H1 (cell line): ENCODE results near the gene CDC123. TPM values are rescaled to one million over a fixed set of nuclear protein-coding genes. Genes with fewer than 3 reads are reported as not detected.

Experiments used
- BACH1 ChIP-seq: IDR thresholded peaks from 2 replicates; pipeline ENCODE4 v1.6.1; 2012; ENCODE audit warnings: low read length, improper control_type of control experiment
- CHD1 ChIP-seq: IDR thresholded peaks from 2 replicates; pipeline ENCODE4 v1.6.1; 2012; ENCODE audit warnings: low read depth, low read length, improper control_type of control experiment
- E2F6 ChIP-seq: IDR thresholded peaks from 2 replicates; pipeline ENCODE4 v1.6.1; 2012; ENCODE audit warnings: inconsistent platforms
- EGR1 ChIP-seq: IDR thresholded peaks from 2 replicates; pipeline ENCODE4 v1.6.1; 2011; ENCODE audit warnings: low read depth, low read length, borderline replicate concordance
- EZH2 ChIP-seq: fragments of 200-600 bp; sonication (generic); IDR thresholded peaks from 2 replicates; pipeline ENCODE4 v1.7.1; 2012; ENCODE audit warnings: low read depth, mild to moderate bottlenecking, moderate library complexity, low read length, inconsistent platforms; ENCODE audit not compliant: severe bottlenecking
- GTF2F1 ChIP-seq: IDR thresholded peaks from 2 replicates; pipeline ENCODE4 v1.6.1; 2012; ENCODE audit warnings: low read depth, low read length, improper control_type of control experiment, borderline replicate concordance
- HDAC2 ChIP-seq, 2 experiments: fragments of 300-600 bp in 1 of 2; sonication (generic) in 1 of 2; IDR thresholded peaks; 2 replicates each; pipeline ENCODE4 v1.6.1; 2011 to 2012; ENCODE audit warnings: low read depth in 2 of 2, low read length in 2 of 2, mild to moderate bottlenecking in 2 of 2, moderate library complexity in 2 of 2, borderline replicate concordance in 1 of 2, inconsistent platforms in 1 of 2
- JUN ChIP-seq: IDR thresholded peaks from 2 replicates; pipeline ENCODE4 v1.6.1; 2011; ENCODE audit warnings: low read depth, mild to moderate bottlenecking, improper control_type of control experiment, low read length
- MAX ChIP-seq: IDR thresholded peaks from 2 replicates; pipeline ENCODE4 v1.6.1; 2012; ENCODE audit warnings: inconsistent platforms
- NRF1 ChIP-seq: IDR thresholded peaks from 2 replicates; pipeline ENCODE4 v1.6.1; 2011; ENCODE audit warnings: mild to moderate bottlenecking, low read depth, low read length, improper control_type of control experiment
- POLR2A ChIP-seq, 2 experiments: IDR thresholded peaks; 1 replicate in 1 of 2; 2 replicates in 1 of 2; pipeline ENCODE4 v1.6.1; 2011; ENCODE audit warnings: low read depth in 2 of 2, low read length in 2 of 2, mild to moderate bottlenecking in 2 of 2; ENCODE audit errors: control extremely low read depth in 1 of 2
- POLR2AphosphoS5 ChIP-seq: IDR thresholded peaks from 2 replicates; pipeline ENCODE4 v1.6.1; 2011; ENCODE audit warnings: low read depth, low read length
- RBBP5 ChIP-seq: IDR thresholded peaks from 2 replicates; pipeline ENCODE4 v1.7.1; 2012; ENCODE audit warnings: low read depth, mild to moderate bottlenecking, inconsistent platforms, low read length, moderate library complexity, borderline replicate concordance
- RXRA ChIP-seq: IDR thresholded peaks from 2 replicates; pipeline ENCODE4 v1.6.1; 2011; ENCODE audit warnings: low read depth, mild to moderate bottlenecking, low read length, moderate library complexity; ENCODE audit not compliant: insufficient read depth
- SAP30 ChIP-seq: fragments of 300-600 bp; sonication (generic); IDR thresholded peaks from 2 replicates; pipeline ENCODE4 v1.7.1; 2012; ENCODE audit warnings: low read length, moderate library complexity, mild to moderate bottlenecking, inconsistent platforms; ENCODE audit not compliant: insufficient read depth, insufficient replicate concordance
- SIN3A ChIP-seq, 2 experiments: IDR thresholded peaks in 1 of 2; conservative IDR thresholded peaks in 1 of 2; 2 replicates each; pipeline ENCODE4 v1.6.1; 2011 to 2012; ENCODE audit warnings: low read length in 2 of 2, improper control_type of control experiment in 1 of 2, low read depth in 1 of 2, mild to moderate bottlenecking in 1 of 2
- SIX5 ChIP-seq: IDR thresholded peaks from 2 replicates; pipeline ENCODE4 v1.6.1; 2011; ENCODE audit warnings: mild to moderate bottlenecking, low read depth, low read length
- SP2 ChIP-seq: IDR thresholded peaks from 2 replicates; pipeline ENCODE4 v1.6.1; 2012; ENCODE audit warnings: mild to moderate bottlenecking, low read length, inconsistent platforms
- SRF ChIP-seq: IDR thresholded peaks from 2 replicates; pipeline ENCODE4 v1.6.1; 2011; ENCODE audit warnings: mild to moderate bottlenecking, low read depth, low read length, moderate library complexity
- TAF1 ChIP-seq: IDR thresholded peaks from 2 replicates; pipeline ENCODE4 v1.6.1; 2011; ENCODE audit warnings: mild to moderate bottlenecking, low read depth, low read length
- TAF7 ChIP-seq: optimal IDR thresholded peaks from 2 replicates; pipeline ENCODE3; 2011; ENCODE audit warnings: low read depth, mild to moderate bottlenecking, inconsistent platforms, low read length, moderate library complexity, borderline replicate concordance
- TBP ChIP-seq: IDR thresholded peaks from 2 replicates; pipeline ENCODE4 v1.6.1; 2011; ENCODE audit warnings: low read depth, low read length, improper control_type of control experiment
- polyA plus RNA-seq, 7 experiments: library from polyadenylated mRNA; depleted of rRNA in 3 of 7; stranded (reverse) in 5 of 7; unstranded in 2 of 7; fragments of >200 nt in 5 of 7; fragments of 200-250 nt in 2 of 7; gene quantifications; 1 replicate in 5 of 7; 2 replicates in 1 of 7; 4 replicates in 1 of 7; pipeline versions ENCODE4 v1.2.1 to v1.2.3, GENCODE V29; 2011 to 2013; ENCODE audit warnings: missing spikeins in 2 of 7, mixed read lengths in 2 of 7
- total RNA-seq: library from RNA; stranded (reverse); fragmentation: NEBNext Ultra II Directional; extraction: Animal tissue kit (Norgen Biotek cat#: 25700); gene quantifications from 2 replicates; pipeline ENCODE4 v1.2.1, GENCODE V29; 2021

CDC123 gene
- total and polyA plus RNA-seq, 2 of the 8 experiments (the other 6 are each of a cell fraction or from before 2014, with no cell fraction given) = 115 to 202 TPM

DNA sequence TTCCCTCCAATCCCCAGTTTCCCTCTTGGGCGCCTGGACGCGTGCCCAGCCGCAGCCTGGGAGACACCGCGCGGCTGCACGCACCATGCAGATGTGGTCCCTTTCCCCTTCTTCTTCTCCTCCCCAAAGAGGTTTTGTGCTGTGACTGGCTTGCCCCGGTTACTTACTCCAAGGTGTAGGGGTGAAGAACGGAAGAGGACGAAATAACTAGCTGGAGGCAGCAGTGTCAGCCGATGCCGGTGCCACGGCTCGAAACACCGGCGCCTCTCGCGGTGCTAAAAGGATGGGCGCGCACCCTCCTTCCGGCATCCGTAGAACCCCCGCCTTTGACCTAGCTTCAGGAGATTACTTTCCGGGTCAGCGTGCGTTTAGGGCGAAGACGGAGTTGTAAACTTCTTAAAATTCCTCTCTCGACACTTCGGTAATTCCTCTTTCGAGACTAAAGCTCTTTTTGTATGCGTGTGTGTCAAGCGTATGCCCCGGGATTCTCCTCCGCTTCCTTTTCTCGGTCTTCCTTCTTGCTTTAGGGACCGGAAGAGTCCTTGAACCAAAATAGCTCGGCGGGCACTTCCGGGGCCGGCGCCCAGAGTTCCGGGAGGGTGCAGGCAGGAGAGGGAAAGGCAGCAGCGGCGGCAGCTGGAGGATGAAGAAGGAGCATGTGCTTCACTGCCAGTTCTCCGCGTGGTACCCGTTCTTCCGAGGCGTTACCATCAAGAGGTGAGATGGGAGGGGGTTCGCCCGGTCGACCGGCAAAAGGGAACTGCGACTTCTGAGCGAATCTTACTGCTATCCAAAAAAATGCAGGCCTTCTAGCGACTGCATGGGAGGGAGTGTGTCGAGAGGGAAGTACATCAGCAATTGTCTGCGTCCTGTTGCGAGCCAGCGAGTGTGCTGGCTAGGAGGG is at the start of gene CDC123, which contains the start of gene NUDT5 (continued):
- TF ChIP-seq POLR2AphosphoS5 = peak; percentile 44; the same call in 1 of the 2 replicates
- TF ChIP-seq BACH1 = no peak
- peak; percentile 54 to 57; a peak in 1 of 4 replicates for TF ChIP-seq HDAC2 (IDR thresholded peaks at IDR 0.05; ENCODE audit: borderline replicate concordance in 1 of 2, low read depth in 2 of 2, low read length in 2 of 2)
- TF ChIP-seq EGR1 = peak; percentile 49; the same call in 1 of the 2 replicates
- peak; percentile 99 for TF ChIP-seq MAX
- peak; percentile 32; the same call in 1 of the 2 replicates for TF ChIP-seq SRF
- peak; percentile 98 for TF ChIP-seq E2F6
- TF ChIP-seq TAF7 = peak; percentile 79
- peak in 1 of 2 experiments; percentile 96; a peak in 2 of 4 replicates for TF ChIP-seq SIN3A (conservative IDR thresholded peaks at IDR 0.05 in 1 of 2, IDR thresholded peaks at IDR 0.05 in 1 of 2; ENCODE audit: low read depth in 1 of 2, low read length in 2 of 2)
- TF ChIP-seq SP2 = no peak
- peak; percentile 70; the same call in 1 of the 2 replicates for TF ChIP-seq RBBP5
- no peak for TF ChIP-seq RXRA
- TF ChIP-seq SAP30 = peak; percentile 60
- TF ChIP-seq SIX5 = no peak; the same call in 1 of the 2 replicates
- no peak for TF ChIP-seq JUN
- TF ChIP-seq EZH2 = no peak
- peak; percentile 15; the same call in 1 of the 2 replicates for TF ChIP-seq GTF2F1
- TF ChIP-seq NRF1 = no peak
- peak; percentile 85; the same call in 1 of the 2 replicates for TF ChIP-seq TBP
- TF ChIP-seq TAF1 = peak; percentile 92
- 0 out of 2 replicates have a peak, but pooled peaks have one; percentile 53 for TF ChIP-seq CHD1
- TF ChIP-seq POLR2A (IDR thresholded peaks at IDR 0.05; ENCODE audit: control extremely low read depth in 1 of 2, low read depth in 2 of 2, low read length in 2 of 2) = peak; percentile 68 to 70
